Thyroid gland (tissue), 4 donors: ENCODE data around the gene ETS1.

Experiments
- POLR2A ChIP-seq, 2 donors: fragments of 450-650 bp; IDR thresholded peaks; one replicate each; pipeline ENCODE4 v1.6.1; 2017; ENCODE audit warnings: antibody characterized with exemption in 2 of 2, mild to moderate bottlenecking in 2 of 2, moderate library complexity in 1 of 2
- TF ChIP-seq, protein P1 (sequence below), 6 experiments: fragments of 200-600 bp in 3 of 6; fragments of 450-650 bp in 3 of 6; sonication (generic) in 3 of 6; IDR thresholded peaks; one replicate each; pipeline ENCODE4 v1.5.1; 2016 to 2019; ENCODE audit warnings: antibody characterized with exemption in 6 of 6, mild to moderate bottlenecking in 2 of 6, inconsistent platforms in 1 of 6, moderate library complexity in 1 of 6

DNA sequence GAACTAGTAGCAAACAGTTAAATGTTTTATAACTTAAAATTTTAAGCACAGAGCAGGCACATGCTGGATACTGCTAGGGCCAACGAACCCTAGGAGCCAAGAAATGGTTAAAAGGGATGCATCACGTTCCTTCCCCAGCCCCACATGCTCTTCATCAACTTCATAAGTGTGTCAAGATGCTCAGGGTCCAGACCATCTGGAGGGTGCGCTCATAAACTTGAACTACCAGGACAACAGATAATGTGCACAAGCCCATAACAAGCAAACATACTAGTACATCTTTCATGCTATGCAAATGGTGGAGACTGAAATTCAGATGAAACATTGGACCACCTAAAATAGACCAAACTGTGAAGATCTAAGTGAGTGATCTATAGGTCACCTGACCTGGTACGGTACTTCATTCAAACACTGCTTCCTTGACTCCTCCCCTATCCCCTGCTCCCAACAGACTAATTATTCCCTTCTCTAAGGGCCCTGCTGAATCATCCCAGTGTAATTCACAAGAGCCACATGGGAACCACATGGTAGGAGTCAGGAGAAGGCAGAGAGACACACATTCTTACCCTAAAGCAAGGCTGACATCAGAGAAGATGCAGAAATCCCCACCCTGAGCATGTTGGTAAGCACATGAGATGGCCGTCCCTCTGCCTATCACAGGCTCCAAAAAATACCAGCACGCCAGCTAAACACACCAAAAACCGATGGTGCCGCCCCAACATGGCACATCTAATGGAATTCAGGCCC is 83.9 kb downstream of the ETS1 start:
- no peak for TF ChIP-seq POLR2A (IDR thresholded peaks at IDR 0.05)
- TF ChIP-seq, protein P1, sequence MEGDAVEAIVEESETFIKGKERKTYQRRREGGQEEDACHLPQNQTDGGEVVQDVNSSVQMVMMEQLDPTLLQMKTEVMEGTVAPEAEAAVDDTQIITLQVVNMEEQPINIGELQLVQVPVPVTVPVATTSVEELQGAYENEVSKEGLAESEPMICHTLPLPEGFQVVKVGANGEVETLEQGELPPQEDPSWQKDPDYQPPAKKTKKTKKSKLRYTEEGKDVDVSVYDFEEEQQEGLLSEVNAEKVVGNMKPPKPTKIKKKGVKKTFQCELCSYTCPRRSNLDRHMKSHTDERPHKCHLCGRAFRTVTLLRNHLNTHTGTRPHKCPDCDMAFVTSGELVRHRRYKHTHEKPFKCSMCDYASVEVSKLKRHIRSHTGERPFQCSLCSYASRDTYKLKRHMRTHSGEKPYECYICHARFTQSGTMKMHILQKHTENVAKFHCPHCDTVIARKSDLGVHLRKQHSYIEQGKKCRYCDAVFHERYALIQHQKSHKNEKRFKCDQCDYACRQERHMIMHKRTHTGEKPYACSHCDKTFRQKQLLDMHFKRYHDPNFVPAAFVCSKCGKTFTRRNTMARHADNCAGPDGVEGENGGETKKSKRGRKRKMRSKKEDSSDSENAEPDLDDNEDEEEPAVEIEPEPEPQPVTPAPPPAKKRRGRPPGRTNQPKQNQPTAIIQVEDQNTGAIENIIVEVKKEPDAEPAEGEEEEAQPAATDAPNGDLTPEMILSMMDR (IDR thresholded peaks at IDR 0.05), result no peak
